Measurements from ENCODE around the gene RFX7.

Gene RFX7

GRCh38 chr15:56098195-56098863 lies 145.3 kb downstream of the RFX7 start:
- ChIA-PET CTCF (no interaction called here), POLR2A (no interaction called here)
- no peak for DNase-seq (ENCODE audit: extremely low spot score)
- no peak for TF ChIP-seq ELF4 (IDR thresholded peaks at IDR 0.05)
- TF ChIP-seq FOXK2 (IDR thresholded peaks at IDR 0.05), result no peak
- TF ChIP-seq L3MBTL2 (conservative IDR thresholded peaks at IDR 0.05), result no peak
- TF ChIP-seq NFRKB (IDR thresholded peaks at IDR 0.05), result no peak
- no peak for TF ChIP-seq PKNOX1 (IDR thresholded peaks at IDR 0.05)
- TF ChIP-seq LEF1 (IDR thresholded peaks at IDR 0.05; ENCODE audit: borderline replicate concordance), result no peak
- no peak for TF ChIP-seq HDGF (IDR thresholded peaks at IDR 0.05; ENCODE audit: borderline replicate concordance)
- no peak for TF ChIP-seq ZNF384 (IDR thresholded peaks at IDR 0.05)
- TF ChIP-seq TARDBP (IDR thresholded peaks at IDR 0.05), result no peak
- no peak for TF ChIP-seq SUZ12 (IDR thresholded peaks at IDR 0.05)
- TF ChIP-seq BHLHE40 (IDR thresholded peaks at IDR 0.05; ENCODE audit: borderline replicate concordance), result no peak
- no peak for TF ChIP-seq SP1 (IDR thresholded peaks at IDR 0.05)
- TF ChIP-seq ARNT (IDR thresholded peaks at IDR 0.05), result no peak
- TF ChIP-seq FOXM1 (IDR thresholded peaks at IDR 0.05; ENCODE audit: borderline replicate concordance), result no peak

GRCh38 chr15:56095406-56095805 lies 148.3 kb downstream of the RFX7 start:
- no peak for DNase-seq (ENCODE audit: extremely low spot score)
- POLR2A ChIA-PET, result no interaction called here
- TF ChIP-seq ARNT (IDR thresholded peaks at IDR 0.05) (no peak), PKNOX1 (IDR thresholded peaks at IDR 0.05) (no peak), ZNF384 (IDR thresholded peaks at IDR 0.05) (no peak), ELF4 (IDR thresholded peaks at IDR 0.05) (no peak), HDGF (IDR thresholded peaks at IDR 0.05; ENCODE audit: borderline replicate concordance) (no peak), FOXM1 (IDR thresholded peaks at IDR 0.05; ENCODE audit: borderline replicate concordance) (no peak), SP1 (IDR thresholded peaks at IDR 0.05) (no peak), SUZ12 (IDR thresholded peaks at IDR 0.05) (no peak), TARDBP (IDR thresholded peaks at IDR 0.05) (no peak), BHLHE40 (IDR thresholded peaks at IDR 0.05; ENCODE audit: borderline replicate concordance) (no peak)
- CTCF ChIA-PET, result no interaction called here

- DNase-seq (ENCODE audit: extremely low spot score), result no peak
- TF ChIP-seq ARNT (IDR thresholded peaks at IDR 0.05) (no peak), L3MBTL2 (conservative IDR thresholded peaks at IDR 0.05) (no peak), ELF4 (IDR thresholded peaks at IDR 0.05) (no peak), TARDBP (IDR thresholded peaks at IDR 0.05) (no peak), BHLHE40 (IDR thresholded peaks at IDR 0.05; ENCODE audit: borderline replicate concordance) (no peak), PKNOX1 (IDR thresholded peaks at IDR 0.05) (no peak), FOXA1 (IDR thresholded peaks at IDR 0.05) (no peak), SUZ12 (IDR thresholded peaks at IDR 0.05) (no peak), NFRKB (IDR thresholded peaks at IDR 0.05) (no peak), ZNF384 (IDR thresholded peaks at IDR 0.05) (no peak), SP1 (IDR thresholded peaks at IDR 0.05) (no peak), LEF1 (IDR thresholded peaks at IDR 0.05; ENCODE audit: borderline replicate concordance) (no peak), HDGF (IDR thresholded peaks at IDR 0.05; ENCODE audit: borderline replicate concordance) (no peak), FOXM1 (IDR thresholded peaks at IDR 0.05; ENCODE audit: borderline replicate concordance) (no peak), FOXK2 (IDR thresholded peaks at IDR 0.05) (no peak), CTBP1 (IDR thresholded peaks at IDR 0.05; ENCODE audit: borderline replicate concordance) (no peak)
- ChIA-PET CTCF (no interaction called here), POLR2A (no interaction called here)
Measured at GRCh38 chr15:56094171-56094570, 149.5 kb downstream of the RFX7 start.

- TF ChIP-seq SP1 (IDR thresholded peaks at IDR 0.05), result no peak
- no peak for TF ChIP-seq CTBP1 (IDR thresholded peaks at IDR 0.05; ENCODE audit: borderline replicate concordance)
- TF ChIP-seq ARNT (IDR thresholded peaks at IDR 0.05), result no peak
- no peak for TF ChIP-seq FOXA1 (IDR thresholded peaks at IDR 0.05)
- no peak for TF ChIP-seq SUZ12 (IDR thresholded peaks at IDR 0.05)
- no peak for TF ChIP-seq HDGF (IDR thresholded peaks at IDR 0.05; ENCODE audit: borderline replicate concordance)
- no peak for TF ChIP-seq LEF1 (IDR thresholded peaks at IDR 0.05; ENCODE audit: borderline replicate concordance)
- TF ChIP-seq FOXK2 (IDR thresholded peaks at IDR 0.05), result no peak
Measured at GRCh38 chr15:56088389-56088788, 155.3 kb downstream of the RFX7 start.

GRCh38 chr15:56086566-56086965 lies 157.1 kb downstream of the RFX7 start:
- ChIA-PET CTCF (no interaction called here), POLR2A (no interaction called here)
- DNase-seq (ENCODE audit: extremely low spot score), result no peak
- TF ChIP-seq NFRKB (IDR thresholded peaks at IDR 0.05) (no peak), CTBP1 (IDR thresholded peaks at IDR 0.05; ENCODE audit: borderline replicate concordance) (no peak), TARDBP (IDR thresholded peaks at IDR 0.05) (no peak), LEF1 (IDR thresholded peaks at IDR 0.05; ENCODE audit: borderline replicate concordance) (no peak), ZNF384 (IDR thresholded peaks at IDR 0.05) (no peak), FOXK2 (IDR thresholded peaks at IDR 0.05) (no peak), HDGF (IDR thresholded peaks at IDR 0.05; ENCODE audit: borderline replicate concordance) (no peak), FOXA1 (IDR thresholded peaks at IDR 0.05) (no peak)

More at GRCh38 chr15:56088389-56088788, 155.3 kb downstream of the RFX7 start:
- no peak for DNase-seq (ENCODE audit: extremely low spot score)
- ChIA-PET POLR2A (no interaction called here), CTCF (no interaction called here)

GRCh38 chr15:56082263-56082761 lies 161.4 kb downstream of the RFX7 start:
- TF ChIP-seq TARDBP (IDR thresholded peaks at IDR 0.05) (no peak), PKNOX1 (IDR thresholded peaks at IDR 0.05) (no peak), FOXM1 (IDR thresholded peaks at IDR 0.05; ENCODE audit: borderline replicate concordance) (no peak), FOXA1 (IDR thresholded peaks at IDR 0.05) (no peak), L3MBTL2 (conservative IDR thresholded peaks at IDR 0.05) (no peak), ARNT (IDR thresholded peaks at IDR 0.05) (no peak), ELF4 (IDR thresholded peaks at IDR 0.05) (no peak), ZNF384 (IDR thresholded peaks at IDR 0.05) (no peak), CTBP1 (IDR thresholded peaks at IDR 0.05; ENCODE audit: borderline replicate concordance) (no peak), SP1 (IDR thresholded peaks at IDR 0.05) (no peak), LEF1 (IDR thresholded peaks at IDR 0.05; ENCODE audit: borderline replicate concordance) (no peak), NFRKB (IDR thresholded peaks at IDR 0.05) (no peak), BHLHE40 (IDR thresholded peaks at IDR 0.05; ENCODE audit: borderline replicate concordance) (no peak), SUZ12 (IDR thresholded peaks at IDR 0.05) (no peak), FOXK2 (IDR thresholded peaks at IDR 0.05) (no peak), HDGF (IDR thresholded peaks at IDR 0.05; ENCODE audit: borderline replicate concordance) (no peak)
- ChIA-PET POLR2A (no interaction called here), CTCF (no interaction called here)
- DNase-seq (ENCODE audit: extremely low spot score), result no peak

Measured in HEK293T (cell line).